CD14-positive monocyte (primary cell): ENCODE measurements around the gene ANXA10. TPM values are rescaled to one million over a fixed set of nuclear protein-coding genes. Genes with fewer than 3 reads are reported as not detected.

ENCODE experiments used
- DNase-seq, 3 donors: peaks; one replicate each; pipeline ENCODE4 v3.0.0-alpha.2; 2011 to 2022
- H2AFZ ChIP-seq: 2 replicates; pipeline ENCODE4 v1.6.0; 2012; ENCODE audit warnings: mild to moderate bottlenecking, low read depth, low read length, inconsistent platforms; ENCODE audit not compliant: insufficient read depth, poor library complexity, severe bottlenecking
- H3K27ac ChIP-seq, 2 donors: 1 replicate in 1 of 2; 2 replicates in 1 of 2; pipeline ENCODE4 v1.5.1; 2012 to 2013; ENCODE audit warnings: low read length in 2 of 2, control low read depth in 1 of 2, inconsistent platforms in 1 of 2, low read depth in 1 of 2, mild to moderate bottlenecking in 1 of 2
- H3K27me3 ChIP-seq, 2 donors: one replicate each; pipeline versions ENCODE4 v1.6.0 to v1.6.1; 2011 to 2013; ENCODE audit warnings: low read length in 2 of 2; ENCODE audit not compliant: control insufficient read depth in 2 of 2, insufficient read depth in 2 of 2
- H3K36me3 ChIP-seq, 2 donors: replicated peaks in 1 of 2; 1 replicate in 1 of 2; 2 replicates in 1 of 2; pipeline versions ENCODE4 v1.5.1 to v1.6.1; 2012 to 2013; ENCODE audit warnings: low read length in 2 of 2, control low read depth in 1 of 2, inconsistent platforms in 1 of 2, mild to moderate bottlenecking in 1 of 2; ENCODE audit not compliant: insufficient read depth in 2 of 2, control insufficient read depth in 1 of 2
- H3K4me1 ChIP-seq, 2 donors: 1 replicate in 1 of 2; 2 replicates in 1 of 2; pipeline versions ENCODE4 v1.5.1 to v1.6.1; 2012 to 2013; ENCODE audit warnings: low read length in 2 of 2, control low read depth in 1 of 2, inconsistent platforms in 1 of 2, mild to moderate bottlenecking in 1 of 2, moderate library complexity in 1 of 2; ENCODE audit not compliant: insufficient read depth in 2 of 2, control insufficient read depth in 1 of 2
- H3K4me2 ChIP-seq: replicated peaks from 2 replicates; pipeline ENCODE3; 2012; ENCODE audit warnings: low read length, moderate library complexity, mild to moderate bottlenecking; ENCODE audit not compliant: poor library complexity, severe bottlenecking; ENCODE audit errors: extremely low read depth
- H3K4me3 ChIP-seq, 3 experiments: fragments of 200-600 bp in 1 of 3; sonication (generic) in 1 of 3; replicated peaks in 1 of 3; 1 replicate in 2 of 3; 2 replicates in 1 of 3; pipeline ENCODE4 v1.5.1; 2011 to 2013; ENCODE audit warnings: low read length in 3 of 3, mild to moderate bottlenecking in 3 of 3, control low read depth in 2 of 3, low read depth in 2 of 3, inconsistent platforms in 1 of 3, moderate library complexity in 1 of 3
- H3K79me2 ChIP-seq: 2 replicates; pipeline ENCODE4 v1.6.0; 2012; ENCODE audit warnings: mild to moderate bottlenecking, control low read depth, inconsistent platforms, low read length, moderate library complexity; ENCODE audit not compliant: insufficient read depth
- H3K9ac ChIP-seq: 2 replicates; pipeline ENCODE4 v1.6.0; 2017; ENCODE audit warnings: low read length, mild to moderate bottlenecking; ENCODE audit not compliant: insufficient read depth, poor library complexity, severe bottlenecking
- H3K9me3 ChIP-seq, 2 donors: replicated peaks in 1 of 2; 1 replicate in 1 of 2; 2 replicates in 1 of 2; pipeline versions ENCODE4 v1.5.1 to v1.6.1; 2012 to 2013; ENCODE audit warnings: low read length in 2 of 2, control low read depth in 1 of 2; ENCODE audit not compliant: control insufficient read depth in 1 of 2, insufficient read depth in 1 of 2
- H4K20me1 ChIP-seq: 2 replicates; pipeline ENCODE4 v1.6.0; 2012; ENCODE audit warnings: mild to moderate bottlenecking, low read length, control low read depth, moderate library complexity; ENCODE audit not compliant: insufficient read depth
- H3K27ac Mint-ChIP-seq, 7 donors: one replicate each; pipeline ENCODE4 v1.8.0; 2020; ENCODE audit warnings: mild to moderate bottlenecking in 7 of 7, mixed read lengths in 7 of 7, moderate library complexity in 6 of 7, inconsistent platforms in 2 of 7
- H3K27me3 Mint-ChIP-seq, 3 donors: one replicate each; pipeline ENCODE4 v1.8.0; 2021 to 2022; ENCODE audit warnings: low read depth in 3 of 3, mild to moderate bottlenecking in 3 of 3, mixed read lengths in 3 of 3, moderate library complexity in 3 of 3, inconsistent platforms in 1 of 3
- H3K36me3 Mint-ChIP-seq, 2 donors: one replicate each; pipeline ENCODE4 v1.8.0; 2020; ENCODE audit warnings: mixed read lengths in 2 of 2, inconsistent platforms in 1 of 2, mild to moderate bottlenecking in 1 of 2
- H3K4me1 Mint-ChIP-seq: one replicate; pipeline ENCODE4 v1.8.0; 2020; ENCODE audit warnings: mild to moderate bottlenecking, mixed read lengths
- H3K4me3 Mint-ChIP-seq, 2 donors: one replicate each; pipeline ENCODE4 v1.8.0; 2020; ENCODE audit warnings: mild to moderate bottlenecking in 2 of 2, mixed read lengths in 2 of 2, moderate library complexity in 1 of 2
- H3K9me3 Mint-ChIP-seq, 7 donors: one replicate each; pipeline ENCODE4 v1.8.0; 2020 to 2022; ENCODE audit warnings: mixed read lengths in 7 of 7, mild to moderate bottlenecking in 6 of 7, moderate library complexity in 6 of 7, inconsistent platforms in 2 of 7
- CTCF ChIP-seq: fragments of 200-600 bp; IDR thresholded peaks from one replicate; pipeline ENCODE4 v1.8.0; 2022; ENCODE audit warnings: antibody characterized with exemption, mild to moderate bottlenecking
- WGBS: methylation state at CpG from one replicate; pipeline ENCODE4 v1.1.5; 2013; ENCODE audit warnings: missing lambda C conversion rate; ENCODE audit not compliant: insufficient coverage; 5-methylcytosine and 5-hydroxymethylcytosine counted together
- intact Hi-C, 2 donors: fragments of 100-400 bp; cut with micrococcal nuclease; formaldehyde crosslinking; loops; one replicate each; pipeline versions ENCODE4 v1.15.0 to v1.15.1; 2023
- polyA plus RNA-seq, 3 donors: library from polyadenylated mRNA; depleted of rRNA in 1 of 3; unstranded in 2 of 3; stranded (reverse) in 1 of 3; fragments of 300-500 nt in 2 of 3; fragments of >200 nt in 1 of 3; fragmentation: Illumina TruSeq in 2 of 3; gene quantifications; 1 replicate in 2 of 3; 2 replicates in 1 of 3; pipeline ENCODE4 v1.2.3, GENCODE V29; 2012 to 2021

ANXA10 gene
- polyA plus RNA-seq, 3 donors = not detected

GRCh38 chr4:168154546-168155277, 62.4 kb downstream of the ANXA10 start:
- DNase-seq = no peak
- WGBS = 100% methylated on average over 1 of the region's 6 CpGs
- intact Hi-C loops = loop anchor here in 1 of 2 donors (5.0 kb wide), 1 partner anchor 1132 kb away; no protein-coding TSS in a partner anchor
- no peak overlapping the region for H3K9ac ChIP-seq
- H3K27me3 ChIP-seq = no peaks in the 10 kb centered on the region
- H3K27ac Mint-ChIP-seq = no peak overlapping the region
- H3K36me3 ChIP-seq = no peaks in the 10 kb centered on the region
- H3K9me3 Mint-ChIP-seq = peaks cover 0 to 4% (median 0%) of the 10 kb centered on the region in 7 donors
- H3K27ac ChIP-seq = no peak overlapping the region
- H3K27me3 Mint-ChIP-seq = no peaks in the 10 kb centered on the region
- H3K4me1 ChIP-seq = no peaks in the 10 kb centered on the region
- no peaks in the 10 kb centered on the region for H3K36me3 Mint-ChIP-seq
- peaks cover 5% of the 10 kb centered on the region for H3K4me1 Mint-ChIP-seq
- no peaks in the 10 kb centered on the region for H3K79me2 ChIP-seq
- no peaks in the 10 kb centered on the region for H3K9me3 ChIP-seq
- no peaks in the 10 kb centered on the region for H4K20me1 ChIP-seq
- no peak overlapping the region for H3K4me3 ChIP-seq
- TF ChIP-seq CTCF = no peak
- no peak overlapping the region for H3K4me2 ChIP-seq
- H2AFZ ChIP-seq = no peak overlapping the region
- no peak overlapping the region for H3K4me3 Mint-ChIP-seq

- TF ChIP-seq CTCF = no peak
- Histone ChIP-seq H3K4me3 (no peak overlapping the region), H4K20me1 (no peaks in the 10 kb centered on the region), H2AFZ (no peak overlapping the region), H3K79me2 (no peaks in the 10 kb centered on the region), H3K27ac (no peak overlapping the region), H3K4me1 (no peaks in the 10 kb centered on the region), H3K27me3 (no peaks in the 10 kb centered on the region), H3K9me3 (no peaks in the 10 kb centered on the region), H3K4me2 (no peak overlapping the region), H3K36me3 (no peaks in the 10 kb centered on the region), H3K9ac (no peak overlapping the region)
- Mint-ChIP-seq H3K9me3 (peaks cover 0 to 9% (median 2%) of the 10 kb centered on the region in 7 donors), H3K4me1 (no peaks in the 10 kb centered on the region), H3K27me3 (no peaks in the 10 kb centered on the region), H3K27ac (no peak overlapping the region), H3K4me3 (no peak overlapping the region), H3K36me3 (no peaks in the 10 kb centered on the region)
- DNase-seq = no peak
- intact Hi-C loops = no loop called here
These were observed 70.3 kb downstream of the ANXA10 start for GRCh38 chr4:168162604-168163003.
